Ovary (tissue), 9 donors: ENCODE measurements around the gene NDST1. TPM values are rescaled to one million over a fixed set of nuclear protein-coding genes. Genes with fewer than 3 reads are reported as not detected.
A peak's percentile ranks its signal among the peaks of the same experiment; 100 is the strongest.

Source experiments
- DNase-seq, 5 donors: peaks; one replicate each; pipeline ENCODE4 v3.0.0-alpha.2; 2019 to 2020
- H3K27ac ChIP-seq, 2 donors: fragments of 200-600 bp; one replicate each; pipeline versions ENCODE4 v1.5.1 to v1.8.0; 2019 to 2022
- H3K27me3 ChIP-seq: fragments of 200-600 bp; one replicate; pipeline ENCODE4 v1.8.0; 2022
- H3K36me3 ChIP-seq: fragments of 200-600 bp; sonication (generic); one replicate; pipeline ENCODE4 v1.5.1; 2019
- H3K4me1 ChIP-seq: one replicate; pipeline ENCODE4 v1.8.1; 2013; ENCODE audit warnings: mild to moderate bottlenecking, moderate library complexity; ENCODE audit not compliant: insufficient read depth
- H3K4me3 ChIP-seq: fragments of 200-600 bp; sonication (generic); one replicate; pipeline ENCODE4 v1.5.1; 2017
- H3K9me3 ChIP-seq, 2 donors: fragments of 200-600 bp in 1 of 2; sonication (generic) in 1 of 2; one replicate each; pipeline versions ENCODE4 v1.5.1 to v1.8.1; 2013 to 2019; ENCODE audit warnings: mild to moderate bottlenecking in 1 of 2, moderate library complexity in 1 of 2
- EP300 ChIP-seq: sonication (generic); formaldehyde crosslinking; IDR thresholded peaks from one replicate; pipeline ENCODE4 v1.6.1; 2017; ENCODE audit warnings: antibody characterized with exemption
- POLR2A ChIP-seq: fragments of 450-650 bp; IDR thresholded peaks from one replicate; pipeline ENCODE4 v1.6.1; 2017; ENCODE audit warnings: antibody characterized with exemption, mild to moderate bottlenecking, moderate library complexity
- WGBS, 3 donors: extraction: QIAGEN DNeasy Blood & Tissue Kit in 1 of 3; methylation state at CpG; one replicate each; pipeline versions ENCODE4 v1.1.5 to v1.1.7; 2013 to 2017; 5-methylcytosine and 5-hydroxymethylcytosine counted together
- intact Hi-C, 4 donors: fragments of 100-400 bp; cut with DNase I; formaldehyde crosslinking; loops; one replicate each; pipeline versions ENCODE4 v1.11.0 to v1.15.1; 2022 to 2023
- polyA plus RNA-seq, 2 donors: library from polyadenylated mRNA; stranded (reverse); fragments of 200-250 nt in 1 of 2; fragments of 350-450 nt in 1 of 2; fragmentation: Illumina TruSeq in 1 of 2; extraction: RNeasy Lipid Tissue Mini Kit (QIAGEN cat#74804) in 1 of 2; gene quantifications; one replicate each; pipeline ENCODE4 v1.2.3, GENCODE V29; 2013 to 2014
- total RNA-seq, 7 donors: library from RNA; depleted of rRNA in 2 of 7; stranded (reverse); fragments of >200 nt in 2 of 7; fragmentation: NEBNext Ultra II Directional in 3 of 7; extraction: Animal tissue kit (Norgen Biotek cat#: 25700) in 3 of 7; gene quantifications; one replicate each; pipeline versions ENCODE4 v1.1.0 to v1.2.4, GENCODE V29; 2016 to 2023
- TF ChIP-seq, protein P1 (sequence below), 3 donors: fragments of 450-650 bp in 2 of 3; fragments of 200-600 bp in 1 of 3; IDR thresholded peaks; one replicate each; pipeline versions ENCODE4 v1.5.1 to v1.8.0; 2016 to 2022; ENCODE audit warnings: antibody characterized with exemption in 3 of 3, mild to moderate bottlenecking in 1 of 3
- donor health status: DM: no; HTN: no; CAD: no; lungs with moderate emphysema.
- donor health status: DM: no; HTN: no; CAD: no.
- donor health status: Bipolar disorder and iron deficiency.
- donor health status: DM: yes; HTN: yes; CAD: no.
- donor health status: DM: no; HTN: no; CAD: no.
- donor health status: DM: yes; HTN: yes; CAD: no.

NDST1 gene
- total and polyA plus RNA-seq, 9 donors: 31.0 to 139 (median 90.3) TPM

DNA sequence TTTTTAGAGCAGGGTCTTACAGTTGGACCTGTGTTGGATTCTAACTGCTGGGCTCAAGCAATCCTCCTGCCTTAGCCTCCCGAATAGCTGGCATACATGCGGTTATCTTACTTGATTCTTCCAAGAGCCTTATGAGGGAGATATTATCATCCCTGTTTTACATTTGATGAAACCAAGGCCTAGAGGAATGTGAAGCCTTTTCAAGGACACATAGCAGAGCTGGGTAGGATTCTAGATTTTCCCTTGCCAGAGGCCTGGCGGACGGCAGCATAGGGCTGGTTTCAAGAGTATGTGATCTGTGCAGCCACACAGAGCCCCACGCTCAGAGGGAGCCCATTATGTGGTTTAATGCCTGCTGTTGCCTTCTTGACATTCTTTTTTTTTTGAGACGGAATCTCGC lies 24.2 kb downstream of the NDST1 start:
- intact Hi-C loops: no loop called here
- H3K27me3 ChIP-seq: no peaks in the 10 kb centered on the region
- WGBS, 3 donors: 59 to 80% (median 63%) methylated on average over 7 of the region's 7 CpGs
- peak overlapping the region in 1 of 2 donors; percentile 38 for H3K27ac ChIP-seq
- peaks cover 23% of the 10 kb centered on the region for H3K4me1 ChIP-seq
- H3K4me3 ChIP-seq: no peak overlapping the region
- H3K9me3 ChIP-seq: no peaks in the 10 kb centered on the region
- DNase-seq: no peak
- H3K36me3 ChIP-seq: no peaks in the 10 kb centered on the region
- TF ChIP-seq, protein P1, sequence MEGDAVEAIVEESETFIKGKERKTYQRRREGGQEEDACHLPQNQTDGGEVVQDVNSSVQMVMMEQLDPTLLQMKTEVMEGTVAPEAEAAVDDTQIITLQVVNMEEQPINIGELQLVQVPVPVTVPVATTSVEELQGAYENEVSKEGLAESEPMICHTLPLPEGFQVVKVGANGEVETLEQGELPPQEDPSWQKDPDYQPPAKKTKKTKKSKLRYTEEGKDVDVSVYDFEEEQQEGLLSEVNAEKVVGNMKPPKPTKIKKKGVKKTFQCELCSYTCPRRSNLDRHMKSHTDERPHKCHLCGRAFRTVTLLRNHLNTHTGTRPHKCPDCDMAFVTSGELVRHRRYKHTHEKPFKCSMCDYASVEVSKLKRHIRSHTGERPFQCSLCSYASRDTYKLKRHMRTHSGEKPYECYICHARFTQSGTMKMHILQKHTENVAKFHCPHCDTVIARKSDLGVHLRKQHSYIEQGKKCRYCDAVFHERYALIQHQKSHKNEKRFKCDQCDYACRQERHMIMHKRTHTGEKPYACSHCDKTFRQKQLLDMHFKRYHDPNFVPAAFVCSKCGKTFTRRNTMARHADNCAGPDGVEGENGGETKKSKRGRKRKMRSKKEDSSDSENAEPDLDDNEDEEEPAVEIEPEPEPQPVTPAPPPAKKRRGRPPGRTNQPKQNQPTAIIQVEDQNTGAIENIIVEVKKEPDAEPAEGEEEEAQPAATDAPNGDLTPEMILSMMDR (IDR thresholded peaks at IDR 0.05): no peak
- TF ChIP-seq POLR2A (no peak), EP300 (no peak)

DNA sequence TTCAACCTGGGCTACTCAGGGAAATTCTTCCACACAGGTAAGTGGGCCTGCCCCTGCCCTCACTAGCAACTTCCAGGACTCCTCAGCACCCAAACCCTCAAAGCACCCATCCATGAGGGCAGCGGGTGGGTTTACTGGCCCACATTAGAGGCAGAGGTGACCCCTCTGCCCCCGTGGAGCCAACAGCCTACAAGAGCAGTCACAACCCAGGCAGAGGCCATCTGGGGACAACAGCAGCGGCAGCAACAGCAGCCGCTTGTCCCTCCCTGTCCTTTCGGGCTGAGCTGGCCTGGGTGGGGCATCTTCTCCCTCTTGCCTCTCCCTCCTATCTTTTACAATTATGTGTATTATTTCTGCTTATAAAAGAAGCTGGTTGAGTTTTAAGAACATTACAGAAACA lies 25.1 kb downstream of the NDST1 start:
- no peaks in the 10 kb centered on the region for H3K27me3 ChIP-seq
- 75 to 89% (median 85%) methylated on average over 5 of the region's 5 CpGs for WGBS, 3 donors
- H3K27ac ChIP-seq: peak overlapping the region; percentile 38 to 62
- no peak for DNase-seq
- H3K4me1 ChIP-seq: peaks cover 26% of the 10 kb centered on the region
- intact Hi-C loops: no loop called here
- no peaks in the 10 kb centered on the region for H3K9me3 ChIP-seq
- H3K36me3 ChIP-seq: no peaks in the 10 kb centered on the region
- H3K4me3 ChIP-seq: no peak overlapping the region
- TF ChIP-seq POLR2A (no peak), EP300 (no peak)
- TF ChIP-seq, protein P1 (IDR thresholded peaks at IDR 0.05): no peak

DNA sequence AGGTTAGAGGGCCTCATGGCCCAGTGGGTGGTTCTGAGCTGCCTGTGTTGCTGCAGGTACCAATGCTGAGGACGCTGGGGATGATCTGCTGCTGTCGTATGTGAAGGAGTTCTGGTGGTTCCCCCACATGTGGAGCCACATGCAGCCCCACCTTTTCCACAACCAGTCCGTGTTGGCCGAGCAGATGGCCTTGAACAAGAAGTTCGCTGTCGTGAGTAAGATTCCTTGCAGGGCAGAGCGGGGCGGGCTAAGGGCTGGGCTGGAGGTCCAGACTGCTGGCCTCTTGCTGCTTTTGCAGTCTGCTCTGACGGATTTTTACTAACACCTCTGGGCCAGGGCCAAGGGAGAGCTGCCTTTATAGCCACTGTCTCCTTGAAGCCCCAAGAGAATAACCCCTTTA lies 26.9 kb downstream of the NDST1 start:
- intact Hi-C loops: loop anchor here in 1 of 4 donors (5.0 kb wide), 1 partner anchor 73 kb away; no protein-coding TSS in a partner anchor
- Histone ChIP-seq H3K4me1 (peaks cover 41% of the 10 kb centered on the region), H3K36me3 (no peaks in the 10 kb centered on the region), H3K27ac (peak overlapping the region; percentile 26 to 88), H3K4me3 (no peak overlapping the region), H3K27me3 (no peaks in the 10 kb centered on the region), H3K9me3 (no peaks in the 10 kb centered on the region)
- DNase-seq: peak; percentile 89 to 94 (median 93)
- 5 to 38% (median 21%) methylated on average over 9 of the region's 9 CpGs for WGBS, 3 donors
- TF ChIP-seq, protein P1 (IDR thresholded peaks at IDR 0.05): no peak
- TF ChIP-seq POLR2A (no peak), EP300 (no peak)

DNA sequence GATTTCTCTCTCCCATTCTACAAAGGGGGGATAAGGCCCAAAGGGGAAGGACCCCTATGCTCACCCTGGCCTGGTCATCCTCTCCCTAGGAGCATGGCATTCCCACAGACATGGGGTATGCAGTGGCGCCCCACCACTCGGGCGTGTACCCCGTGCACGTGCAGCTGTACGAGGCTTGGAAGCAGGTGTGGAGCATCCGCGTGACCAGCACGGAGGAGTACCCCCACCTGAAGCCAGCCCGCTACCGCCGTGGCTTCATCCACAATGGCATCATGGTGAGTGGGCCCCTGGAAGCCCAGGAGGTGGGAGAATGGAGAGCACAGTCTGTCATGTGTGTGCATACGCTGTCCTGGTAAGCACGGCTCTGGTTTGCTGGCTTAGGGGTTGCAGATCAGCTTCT lies 27.7 kb downstream of the NDST1 start:
- intact Hi-C loops: loop anchor here in 1 of 4 donors (5.0 kb wide), 1 partner anchor 73 kb away; no protein-coding TSS in a partner anchor
- Histone ChIP-seq H3K4me1 (peaks cover 48% of the 10 kb centered on the region), H3K27ac (peak overlapping the region; percentile 26 to 88), H3K4me3 (no peak overlapping the region), H3K27me3 (no peaks in the 10 kb centered on the region), H3K9me3 (no peaks in the 10 kb centered on the region), H3K36me3 (no peaks in the 10 kb centered on the region)
- TF ChIP-seq EP300: no peak
- TF ChIP-seq, protein P1 (IDR thresholded peaks at IDR 0.05): no peak
- no peak for DNase-seq
- WGBS, 3 donors: 83 to 87% (median 85%) methylated on average over 14 of the region's 14 CpGs
